A549 treated with CORT108297 at 1 μM for 4 hours (cell line): ENCODE results near the gene IL17RD. TPM values are rescaled to one million over a fixed set of nuclear protein-coding genes. Genes with fewer than 3 reads are reported as not detected.

ENCODE experiments used
- total RNA-seq: library from RNA; stranded (reverse); fragments of 200-300 nt; extraction: Qiagen RNA extraction; gene quantifications from 5 replicates; pipeline ENCODE4 v1.2.3, GENCODE V29; 2022

The IL17RD gene
- 0.47 to 1.3 TPM (median 1.0 TPM) in 5 replicates for total RNA-seq

GRCh38 chr3:57164657-57165573 lies at the start of gene IL17RD:
IL17RD (minus strand) TSS chr3:57165353; CDS start chr3:57165286, 67 bp downstream.

GRCh38 chr3:57199895-57200297 lies 34.7 kb upstream of the IL17RD start, which contains the start of gene HESX1:
HESX1 (minus strand) TSS chr3:57199978; CDS start chr3:57199918, 60 bp downstream.

GRCh38 chr3:57060089-57060821 lies 104.9 kb downstream of the IL17RD start, which contains the start of gene SPATA12:
SPATA12 (plus strand) TSS chr3:57060664; CDS start chr3:57073695, 13,031 bp downstream.

Other genes with a start within 250 kb of the IL17RD start
- gene SPATA12, start 104.7 kb downstream of the IL17RD start, total RNA-seq: 0.32 to 0.53 TPM (median 0.47 TPM) in 5 replicates
- 0.12 to 0.43 TPM (median 0.24 TPM) in 4 of 5 replicates, not detected in the other for gene HESX1, start 34.6 kb upstream of the IL17RD start, total RNA-seq
- 12.2 to 17.8 TPM (median 17.1 TPM) in 5 replicates for gene APPL1, start 62.4 kb upstream of the IL17RD start, total RNA-seq
- not detected in 5 replicates for gene ASB14, start 127.3 kb upstream of the IL17RD start, total RNA-seq